Prostate gland (tissue), 2 donors: ENCODE data around the gene N4BP2L1. TPM values are rescaled to one million over a fixed set of nuclear protein-coding genes. Genes with fewer than 3 reads are reported as not detected.

Experiments used
- DNase-seq: peaks from one replicate; pipeline ENCODE4 v3.0.0-alpha.2; 2019; ENCODE audit warnings: low spot score
- H3K27ac ChIP-seq, 2 donors: fragments of 200-600 bp; sonication (generic); 2 replicates each; pipeline ENCODE4 v1.5.1; 2017 to 2019
- H3K27me3 ChIP-seq: fragments of 200-600 bp; sonication (generic); replicated peaks from 2 replicates; pipeline ENCODE4 v1.5.1; 2019; ENCODE audit not compliant: insufficient read depth
- H3K36me3 ChIP-seq, 2 donors: fragments of 200-600 bp; sonication (generic); 1 replicate in 1 of 2; 2 replicates in 1 of 2; pipeline versions ENCODE4 v1.5.1 to v1.8.1; 2017 to 2019
- H3K4me1 ChIP-seq: fragments of 200-600 bp; sonication (generic); replicated peaks from 2 replicates; pipeline ENCODE4 v1.5.1; 2019
- H3K4me3 ChIP-seq, 2 donors: fragments of 200-600 bp; sonication (generic); 2 replicates each; pipeline ENCODE4 v1.5.1; 2017 to 2019
- H3K9me3 ChIP-seq: fragments of 200-600 bp; sonication (generic); 2 replicates; pipeline ENCODE4 v1.5.1; 2017
- POLR2A ChIP-seq: fragments of 450-650 bp; IDR thresholded peaks from one replicate; pipeline ENCODE4 v1.6.1; 2016; ENCODE audit warnings: antibody characterized with exemption, mild to moderate bottlenecking
- POLR2AphosphoS5 ChIP-seq: sonication (generic); formaldehyde crosslinking; IDR thresholded peaks from one replicate; pipeline ENCODE4 v1.6.1; 2017; ENCODE audit warnings: antibody characterized with exemption
- WGBS: methylation state at CpG from one replicate; pipeline ENCODE4 v1.1.5; 2018; 5-methylcytosine and 5-hydroxymethylcytosine counted together
- intact Hi-C: fragments of 100-400 bp; cut with DNase I; formaldehyde crosslinking; loops from one replicate; pipeline ENCODE4 v1.14.2; 2022
- total RNA-seq, 2 donors: library from RNA; depleted of rRNA; stranded (reverse); fragments of >200 nt; gene quantifications; one replicate each; pipeline ENCODE4 v1.1.0, GENCODE V29; 2016
- TF ChIP-seq, protein P1 (sequence below), 4 experiments: fragments of 200-600 bp in 2 of 4; fragments of 450-650 bp in 2 of 4; sonication (generic) in 2 of 4; IDR thresholded peaks; 1 replicate in 3 of 4; 2 replicates in 1 of 4; pipeline ENCODE4 v1.5.1; 2016 to 2019; ENCODE audit warnings: antibody characterized with exemption in 4 of 4, mild to moderate bottlenecking in 2 of 4, moderate library complexity in 2 of 4

N4BP2L1 gene
- total RNA-seq, 2 donors from 2014 or later = 20.9 to 22.7 TPM

DNA sequence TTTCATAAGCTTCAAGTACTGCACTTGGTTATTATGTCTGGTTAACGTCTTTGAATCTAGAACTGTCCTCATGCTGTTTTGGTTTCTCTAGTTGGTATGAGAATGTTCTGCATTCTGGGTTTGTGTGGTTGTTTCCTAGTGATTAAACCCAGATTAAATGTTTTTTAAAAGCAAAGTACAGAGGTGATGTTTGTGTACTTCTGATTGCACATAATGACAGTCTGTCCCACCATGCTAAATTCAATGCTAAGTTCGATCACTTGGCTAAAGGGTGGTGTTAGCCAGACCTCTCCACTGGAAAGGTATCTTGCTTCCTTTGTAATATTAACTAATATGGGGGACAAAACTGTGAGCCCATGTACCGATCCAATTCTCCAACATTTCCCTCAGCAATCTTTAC is 14.6 kb downstream of the N4BP2L1 start:
- peaks cover 4% of the 10 kb centered on the region for H3K4me1 ChIP-seq
- H3K4me3 ChIP-seq = no peak overlapping the region
- no peaks in the 10 kb centered on the region for H3K27me3 ChIP-seq
- H3K9me3 ChIP-seq = no peaks in the 10 kb centered on the region
- TF ChIP-seq POLR2AphosphoS5 (no peak), POLR2A (no peak)
- TF ChIP-seq, protein P1, sequence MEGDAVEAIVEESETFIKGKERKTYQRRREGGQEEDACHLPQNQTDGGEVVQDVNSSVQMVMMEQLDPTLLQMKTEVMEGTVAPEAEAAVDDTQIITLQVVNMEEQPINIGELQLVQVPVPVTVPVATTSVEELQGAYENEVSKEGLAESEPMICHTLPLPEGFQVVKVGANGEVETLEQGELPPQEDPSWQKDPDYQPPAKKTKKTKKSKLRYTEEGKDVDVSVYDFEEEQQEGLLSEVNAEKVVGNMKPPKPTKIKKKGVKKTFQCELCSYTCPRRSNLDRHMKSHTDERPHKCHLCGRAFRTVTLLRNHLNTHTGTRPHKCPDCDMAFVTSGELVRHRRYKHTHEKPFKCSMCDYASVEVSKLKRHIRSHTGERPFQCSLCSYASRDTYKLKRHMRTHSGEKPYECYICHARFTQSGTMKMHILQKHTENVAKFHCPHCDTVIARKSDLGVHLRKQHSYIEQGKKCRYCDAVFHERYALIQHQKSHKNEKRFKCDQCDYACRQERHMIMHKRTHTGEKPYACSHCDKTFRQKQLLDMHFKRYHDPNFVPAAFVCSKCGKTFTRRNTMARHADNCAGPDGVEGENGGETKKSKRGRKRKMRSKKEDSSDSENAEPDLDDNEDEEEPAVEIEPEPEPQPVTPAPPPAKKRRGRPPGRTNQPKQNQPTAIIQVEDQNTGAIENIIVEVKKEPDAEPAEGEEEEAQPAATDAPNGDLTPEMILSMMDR (IDR thresholded peaks at IDR 0.05) = no peak
- no peaks in the 10 kb centered on the region for H3K36me3 ChIP-seq
- 95% methylated on average over 3 of the region's 3 CpGs for WGBS
- intact Hi-C loops = no loop called here
- no peak overlapping the region for H3K27ac ChIP-seq
- no peak for DNase-seq

DNA sequence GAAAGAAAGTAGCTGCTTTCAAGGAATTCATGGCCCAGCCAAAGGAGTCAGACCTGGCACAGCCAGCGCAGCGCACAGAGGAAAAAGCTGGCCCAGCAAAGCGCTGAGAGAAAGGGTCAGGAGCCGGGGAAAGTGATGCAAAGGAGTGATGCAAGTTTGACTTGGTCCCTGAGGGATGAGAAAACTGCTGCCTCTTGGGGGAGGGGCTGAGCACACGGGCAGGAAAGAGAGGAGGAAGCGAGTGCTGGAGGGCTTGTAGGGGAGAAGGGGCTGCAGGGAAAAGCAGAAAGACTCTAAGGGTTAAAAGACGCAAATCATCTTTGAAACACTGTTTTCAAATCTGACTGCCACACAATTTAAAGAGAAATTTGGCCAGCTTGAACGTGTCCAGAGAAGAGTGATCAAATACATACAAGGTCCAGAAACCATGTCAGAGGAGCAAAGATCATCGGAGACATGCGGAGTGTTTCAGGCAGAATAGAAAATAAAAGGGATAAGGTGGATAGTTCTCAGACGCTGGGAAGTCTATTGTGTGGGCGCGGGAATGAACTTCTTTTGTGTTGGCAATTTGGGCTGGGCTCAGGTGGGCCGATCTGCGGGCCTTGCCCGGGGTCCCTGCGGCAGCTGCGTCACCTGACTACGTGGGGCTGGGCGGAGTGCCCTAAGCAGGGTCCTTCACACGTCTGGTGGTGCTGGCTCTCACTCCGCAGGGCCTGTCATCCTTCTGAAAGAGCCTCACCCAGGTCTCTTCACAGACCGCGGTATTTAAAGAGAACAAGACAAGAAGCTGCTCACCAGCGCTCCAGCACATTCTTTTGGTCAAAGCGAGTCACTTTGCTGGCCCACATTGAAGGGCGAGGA is 18.1 kb downstream of the N4BP2L1 start:
- no peaks in the 10 kb centered on the region for H3K27me3 ChIP-seq
- TF ChIP-seq, protein P1 (IDR thresholded peaks at IDR 0.05) = no peak
- TF ChIP-seq POLR2AphosphoS5 (no peak), POLR2A (no peak)
- no peak overlapping the region for H3K27ac ChIP-seq
- WGBS = 46% methylated on average over 27 of the region's 27 CpGs
- DNase-seq = no peak
- H3K4me3 ChIP-seq = no peak overlapping the region
- H3K9me3 ChIP-seq = no peaks in the 10 kb centered on the region
- H3K4me1 ChIP-seq = peaks cover 4% of the 10 kb centered on the region
- H3K36me3 ChIP-seq = peaks cover 0 to 2% of the 10 kb centered on the region in 2 donors
- intact Hi-C loops = no loop called here

DNA sequence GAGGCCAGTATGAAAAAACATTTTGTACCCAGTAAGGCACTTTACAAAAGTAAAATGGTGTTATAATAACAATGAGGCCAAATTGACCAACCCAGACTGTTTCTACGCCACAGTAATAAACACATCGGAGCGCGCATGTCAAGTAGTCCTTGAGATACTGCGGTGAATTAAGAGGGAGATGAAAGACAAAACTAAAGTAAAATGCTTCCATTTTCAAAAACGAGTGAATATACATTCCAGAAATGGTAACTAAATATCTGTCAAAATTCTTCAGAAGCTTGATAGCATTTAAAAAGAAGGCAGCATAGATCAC is 19.0 kb downstream of the N4BP2L1 start:
- Histone ChIP-seq H3K36me3 (peaks cover 0 to 2% of the 10 kb centered on the region in 2 donors), H3K4me1 (peaks cover 4% of the 10 kb centered on the region), H3K27ac (no peak overlapping the region), H3K9me3 (no peaks in the 10 kb centered on the region), H3K4me3 (no peak overlapping the region), H3K27me3 (no peaks in the 10 kb centered on the region)
- WGBS = 81% methylated on average over 6 of the region's 6 CpGs
- DNase-seq = no peak
- intact Hi-C loops = no loop called here
- no peak for TF ChIP-seq POLR2AphosphoS5
- TF ChIP-seq POLR2A = no peak
- TF ChIP-seq, protein P1 (IDR thresholded peaks at IDR 0.05) = no peak

DNA sequence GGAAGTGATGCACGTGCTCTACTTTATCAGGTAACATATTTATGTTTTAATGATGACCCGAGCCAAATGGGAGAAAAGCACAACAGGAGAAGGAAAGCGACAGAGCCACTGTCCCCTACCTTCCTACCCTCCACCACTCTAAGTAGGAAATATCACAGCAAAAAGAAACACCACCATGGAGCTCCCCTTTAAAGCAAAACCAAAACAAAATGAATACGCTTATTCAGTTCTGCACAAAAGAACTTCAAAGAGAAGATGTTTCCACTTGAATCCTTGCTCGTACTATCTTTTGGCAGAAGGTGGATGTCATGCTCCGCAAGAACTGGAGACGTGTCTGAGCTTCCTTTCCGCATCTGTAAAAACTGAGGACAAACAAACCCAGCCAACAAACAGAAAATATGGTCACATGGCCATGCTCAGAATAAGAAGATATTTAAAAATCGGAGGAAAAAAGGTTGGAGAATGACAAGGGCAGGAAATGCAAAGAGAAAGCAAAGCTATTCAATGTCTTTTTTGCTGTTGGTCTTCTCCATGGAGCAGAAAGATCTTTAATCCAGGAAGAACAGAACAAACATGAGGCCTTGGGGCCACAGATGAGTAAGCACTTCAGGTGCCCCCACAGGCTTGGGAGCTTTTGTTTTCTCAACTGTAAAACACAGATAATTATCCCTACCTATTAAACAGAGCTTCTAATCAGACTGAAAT is 19.5 kb downstream of the N4BP2L1 start:
- no peaks in the 10 kb centered on the region for H3K27me3 ChIP-seq
- DNase-seq = no peak
- H3K27ac ChIP-seq = no peak overlapping the region
- TF ChIP-seq, protein P1 (IDR thresholded peaks at IDR 0.05) = no peak
- TF ChIP-seq POLR2A (no peak), POLR2AphosphoS5 (no peak)
- peaks cover 0 to 2% of the 10 kb centered on the region in 2 donors for H3K36me3 ChIP-seq
- peaks cover 4% of the 10 kb centered on the region for H3K4me1 ChIP-seq
- intact Hi-C loops = no loop called here
- no peak overlapping the region for H3K4me3 ChIP-seq
- H3K9me3 ChIP-seq = no peaks in the 10 kb centered on the region
- WGBS = 69% methylated on average over 9 of the region's 9 CpGs
